HG03280 (cell line): ENCODE measurements around the gene MRGPRF.
"Not testable (repeated sequence)": the region's sequence is repeated elsewhere in the genome, so short reads cannot be mapped to it uniquely, and the experiment has no call there.

Source experiments
- ATAC-seq: cut with Tn5 transposase; IDR thresholded peaks from one replicate; pipeline ENCODE4 v1.9.1; 2021; ENCODE audit warnings: mild to moderate bottlenecking, moderate library complexity; ENCODE audit not compliant: unreplicated experiment

The MRGPRF gene

GRCh38 chr11:69004411-69005182 lies 8.4 kb downstream of the MRGPRF start:
- no peak for ATAC-seq

GRCh38 chr11:69003866-69004367 lies 9.1 kb downstream of the MRGPRF start:
- no peak for ATAC-seq

- ATAC-seq = no peak
Measured at GRCh38 chr11:69003301-69003865, 9.7 kb downstream of the MRGPRF start.

- ATAC-seq = no peak
Measured at GRCh38 chr11:69002570-69003231, 10.3 kb downstream of the MRGPRF start.

GRCh38 chr11:69002110-69002569 lies 10.9 kb downstream of the MRGPRF start:
- no peak for ATAC-seq

GRCh38 chr11:69001243-69002081 lies 11.6 kb downstream of the MRGPRF start:
- ATAC-seq = no peak

- no peak for ATAC-seq
Measured at GRCh38 chr11:69000831-69001242, 12.2 kb downstream of the MRGPRF start.

GRCh38 chr11:69000391-69000790 lies 12.7 kb downstream of the MRGPRF start:
- ATAC-seq = no peak

- not testable (repeated sequence) for ATAC-seq
Measured at GRCh38 chr11:68999748-69000355, 13.2 kb downstream of the MRGPRF start.

GRCh38 chr11:68999093-68999747 lies 13.8 kb downstream of the MRGPRF start:
- ATAC-seq = no peak

GRCh38 chr11:68998390-68998911 lies 14.6 kb downstream of the MRGPRF start:
- ATAC-seq = no peak

GRCh38 chr11:68997995-68998348 lies 15.1 kb downstream of the MRGPRF start:
- ATAC-seq = no peak

- no peak for ATAC-seq
Measured at GRCh38 chr11:68997124-68997994, 15.7 kb downstream of the MRGPRF start.

- no peak for ATAC-seq
Measured at GRCh38 chr11:68996376-68997123, 16.5 kb downstream of the MRGPRF start.

- ATAC-seq = no peak
Measured at GRCh38 chr11:68994894-68995285, 18.2 kb downstream of the MRGPRF start.

GRCh38 chr11:68994161-68994893 lies 18.7 kb downstream of the MRGPRF start:
- ATAC-seq = no peak

GRCh38 chr11:68993546-68993945 lies 19.5 kb downstream of the MRGPRF start:
- ATAC-seq = no peak
